Measurements from ENCODE around the gene ST3GAL2.

DNA sequence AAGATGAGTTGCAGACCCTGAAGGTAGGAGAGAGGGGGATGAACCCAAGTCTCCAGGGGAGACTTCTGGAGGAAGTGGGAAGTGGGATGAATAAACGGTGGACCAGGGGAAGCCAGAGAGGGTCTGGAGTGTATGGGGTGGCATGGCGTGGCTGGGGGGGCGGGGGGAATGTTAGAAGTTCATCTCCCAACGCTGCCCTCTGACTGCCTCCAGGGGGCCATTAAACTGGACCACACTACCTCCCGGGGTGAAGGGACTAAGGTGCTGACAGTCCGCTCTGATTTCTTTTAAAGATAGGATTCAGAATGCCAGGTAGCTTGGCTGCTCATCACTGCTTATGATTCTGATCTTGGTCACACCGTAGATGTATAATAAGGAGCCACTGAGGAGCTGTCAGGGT lies 21.2 kb downstream of the ST3GAL2 start:
- TF ChIP-seq, protein P1, sequence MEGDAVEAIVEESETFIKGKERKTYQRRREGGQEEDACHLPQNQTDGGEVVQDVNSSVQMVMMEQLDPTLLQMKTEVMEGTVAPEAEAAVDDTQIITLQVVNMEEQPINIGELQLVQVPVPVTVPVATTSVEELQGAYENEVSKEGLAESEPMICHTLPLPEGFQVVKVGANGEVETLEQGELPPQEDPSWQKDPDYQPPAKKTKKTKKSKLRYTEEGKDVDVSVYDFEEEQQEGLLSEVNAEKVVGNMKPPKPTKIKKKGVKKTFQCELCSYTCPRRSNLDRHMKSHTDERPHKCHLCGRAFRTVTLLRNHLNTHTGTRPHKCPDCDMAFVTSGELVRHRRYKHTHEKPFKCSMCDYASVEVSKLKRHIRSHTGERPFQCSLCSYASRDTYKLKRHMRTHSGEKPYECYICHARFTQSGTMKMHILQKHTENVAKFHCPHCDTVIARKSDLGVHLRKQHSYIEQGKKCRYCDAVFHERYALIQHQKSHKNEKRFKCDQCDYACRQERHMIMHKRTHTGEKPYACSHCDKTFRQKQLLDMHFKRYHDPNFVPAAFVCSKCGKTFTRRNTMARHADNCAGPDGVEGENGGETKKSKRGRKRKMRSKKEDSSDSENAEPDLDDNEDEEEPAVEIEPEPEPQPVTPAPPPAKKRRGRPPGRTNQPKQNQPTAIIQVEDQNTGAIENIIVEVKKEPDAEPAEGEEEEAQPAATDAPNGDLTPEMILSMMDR (IDR thresholded peaks at IDR 0.05; ENCODE audit: low read depth, low read length), result no peak
- no peak for TF ChIP-seq EZH2phosphoT487 (IDR thresholded peaks at IDR 0.05; ENCODE audit: low read depth)
